HepG2 (cell line): ENCODE measurements around the gene IRF6.

Experiments used
- BHLHE40 ChIP-seq: IDR thresholded peaks from 2 replicates; pipeline ENCODE4 v1.6.1; 2011; ENCODE audit warnings: low read length, improper control_type of control experiment
- FOXP4 ChIP-seq: sonication (generic); formaldehyde crosslinking; IDR thresholded peaks from 2 replicates; pipeline ENCODE4 v1.4.0; 2020; ENCODE audit warnings: missing genetic modification reagents
- HDAC6 ChIP-seq: fragments of 200-600 bp; sonication (generic); IDR thresholded peaks from 2 replicates; pipeline ENCODE4 v1.7.0; 2017; ENCODE audit warnings: mild to moderate bottlenecking, antibody characterized with exemption, low read length, low read depth
- HMG20A ChIP-seq: IDR thresholded peaks from 2 replicates; pipeline ENCODE4 v1.6.1; 2016; ENCODE audit warnings: borderline replicate concordance
- RBM22 ChIP-seq: fragments of 200-400 bp; formaldehyde crosslinking; optimal IDR thresholded peaks from 2 replicates; pipeline ENCODE3; 2017; ENCODE audit warnings: mild to moderate bottlenecking, low read length, moderate library complexity
- RNF2 ChIP-seq: fragments of 450-650 bp; conservative IDR thresholded peaks from 2 replicates; pipeline ENCODE4 v1.6.1; 2016; ENCODE audit warnings: low read depth
- ZNF17 ChIP-seq: sonication (generic); formaldehyde crosslinking; IDR thresholded peaks from 2 replicates; pipeline ENCODE4 v1.5.0; 2020; ENCODE audit warnings: mild to moderate bottlenecking, missing genetic modification reagents
- ZNF274 ChIP-seq: sonication (generic); formaldehyde crosslinking; IDR thresholded peaks from 2 replicates; pipeline ENCODE4 v1.5.1; 2020; ENCODE audit warnings: mild to moderate bottlenecking, missing genetic modification reagents
- ZNF282 ChIP-seq: fragments of 450-650 bp; IDR thresholded peaks from 2 replicates; pipeline ENCODE4 v1.6.1; 2018; ENCODE audit not compliant: partially characterized antibody
- ZNF678 ChIP-seq: sonication (generic); formaldehyde crosslinking; IDR thresholded peaks from 2 replicates; pipeline ENCODE4 v1.4.0; 2020; ENCODE audit warnings: mild to moderate bottlenecking, missing genetic modification reagents
- TF ChIP-seq, protein P1 (sequence below), 2 experiments: sonication (generic) in 1 of 2; formaldehyde crosslinking in 1 of 2; IDR thresholded peaks; 2 replicates each; pipeline versions ENCODE4 v1.5.1 to v1.6.1; 2011 to 2020; ENCODE audit warnings: borderline replicate concordance in 1 of 2, low read depth in 1 of 2, low read length in 1 of 2, mild to moderate bottlenecking in 1 of 2, missing genetic modification reagents in 1 of 2, moderate library complexity in 1 of 2
- TF ChIP-seq, protein P2 (sequence below): sonication (generic); IDR thresholded peaks from 2 replicates; pipeline ENCODE4 v1.6.1; 2016; ENCODE audit warnings: low read depth, borderline replicate concordance

GRCh38 chr1:209755256-209755655, 50.7 kb downstream of the IRF6 start:
- TF ChIP-seq RNF2 = no peak
- TF ChIP-seq FOXP4 (CRISPR knock-in tag) = no peak
- TF ChIP-seq BHLHE40 = no peak
- TF ChIP-seq ZNF17 = no peak
- TF ChIP-seq ZNF274 (CRISPR knock-in tag) = no peak
- no peak for TF ChIP-seq HMG20A (CRISPR knock-in tag)
- TF ChIP-seq, protein P1, sequence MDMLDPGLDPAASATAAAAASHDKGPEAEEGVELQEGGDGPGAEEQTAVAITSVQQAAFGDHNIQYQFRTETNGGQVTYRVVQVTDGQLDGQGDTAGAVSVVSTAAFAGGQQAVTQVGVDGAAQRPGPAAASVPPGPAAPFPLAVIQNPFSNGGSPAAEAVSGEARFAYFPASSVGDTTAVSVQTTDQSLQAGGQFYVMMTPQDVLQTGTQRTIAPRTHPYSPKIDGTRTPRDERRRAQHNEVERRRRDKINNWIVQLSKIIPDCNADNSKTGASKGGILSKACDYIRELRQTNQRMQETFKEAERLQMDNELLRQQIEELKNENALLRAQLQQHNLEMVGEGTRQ (IDR thresholded peaks at IDR 0.05; ENCODE audit: low read depth, low read length) = no peak
- TF ChIP-seq, protein P1 (CRISPR knock-in tag; IDR thresholded peaks at IDR 0.05; ENCODE audit: borderline replicate concordance) = no peak
- no peak for TF ChIP-seq RBM22
- TF ChIP-seq, protein P2, sequence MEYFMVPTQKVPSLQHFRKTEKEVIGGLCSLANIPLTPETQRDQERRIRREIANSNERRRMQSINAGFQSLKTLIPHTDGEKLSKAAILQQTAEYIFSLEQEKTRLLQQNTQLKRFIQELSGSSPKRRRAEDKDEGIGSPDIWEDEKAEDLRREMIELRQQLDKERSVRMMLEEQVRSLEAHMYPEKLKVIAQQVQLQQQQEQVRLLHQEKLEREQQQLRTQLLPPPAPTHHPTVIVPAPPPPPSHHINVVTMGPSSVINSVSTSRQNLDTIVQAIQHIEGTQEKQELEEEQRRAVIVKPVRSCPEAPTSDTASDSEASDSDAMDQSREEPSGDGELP = no peak
- no peak for TF ChIP-seq HDAC6
- no peak for TF ChIP-seq ZNF678 (CRISPR knock-in tag)
- no peak for TF ChIP-seq ZNF282
